Mesothelial cell of epicardium (in vitro differentiated cells): Measurements from ENCODE around the gene TUBA8. TPM values are rescaled to one million over a fixed set of nuclear protein-coding genes. Genes with fewer than 3 reads are reported as not detected.
"Not testable (repeated sequence)": the region's sequence is repeated elsewhere in the genome, so short reads cannot be mapped to it uniquely, and the experiment has no call there.

ENCODE experiments used
- DNase-seq, 2 experiments: peaks; one replicate each; pipeline ENCODE4 v3.0.0; 2021; ENCODE audit warnings: low spot score in 2 of 2; ENCODE audit not compliant: unreplicated experiment in 2 of 2
- H3K27ac Mint-ChIP-seq: 2 replicates; pipeline ENCODE4 v1.8.0; 2021; ENCODE audit warnings: mixed read lengths
- H3K27me3 Mint-ChIP-seq: 2 replicates; pipeline ENCODE4 v1.8.0; 2021; ENCODE audit warnings: low read depth, mixed read lengths
- H3K36me3 Mint-ChIP-seq: 2 replicates; pipeline ENCODE4 v1.8.0; 2021; ENCODE audit warnings: mixed read lengths
- H3K4me1 Mint-ChIP-seq: 2 replicates; pipeline ENCODE4 v1.8.0; 2021; ENCODE audit warnings: mixed read lengths
- H3K4me3 Mint-ChIP-seq: 2 replicates; pipeline ENCODE4 v1.8.0; 2021; ENCODE audit warnings: mild to moderate bottlenecking, moderate library complexity, mixed read lengths
- H3K9me3 Mint-ChIP-seq: 2 replicates; pipeline ENCODE4 v1.8.0; 2021; ENCODE audit warnings: mixed read lengths
- total RNA-seq: library from RNA; stranded (reverse); gene quantifications from 3 replicates; pipeline ENCODE4 v1.2.1, GENCODE V29; 2021
- TF ChIP-seq, protein P1 (sequence below): fragments of 200-600 bp; sonication (generic); IDR thresholded peaks from one replicate; pipeline ENCODE4 v1.5.0; 2021; ENCODE audit warnings: antibody characterized with exemption; ENCODE audit not compliant: unreplicated experiment

TUBA8 gene
- 2.4 to 2.9 TPM (median 2.5 TPM) in 3 replicates for total RNA-seq

DNA sequence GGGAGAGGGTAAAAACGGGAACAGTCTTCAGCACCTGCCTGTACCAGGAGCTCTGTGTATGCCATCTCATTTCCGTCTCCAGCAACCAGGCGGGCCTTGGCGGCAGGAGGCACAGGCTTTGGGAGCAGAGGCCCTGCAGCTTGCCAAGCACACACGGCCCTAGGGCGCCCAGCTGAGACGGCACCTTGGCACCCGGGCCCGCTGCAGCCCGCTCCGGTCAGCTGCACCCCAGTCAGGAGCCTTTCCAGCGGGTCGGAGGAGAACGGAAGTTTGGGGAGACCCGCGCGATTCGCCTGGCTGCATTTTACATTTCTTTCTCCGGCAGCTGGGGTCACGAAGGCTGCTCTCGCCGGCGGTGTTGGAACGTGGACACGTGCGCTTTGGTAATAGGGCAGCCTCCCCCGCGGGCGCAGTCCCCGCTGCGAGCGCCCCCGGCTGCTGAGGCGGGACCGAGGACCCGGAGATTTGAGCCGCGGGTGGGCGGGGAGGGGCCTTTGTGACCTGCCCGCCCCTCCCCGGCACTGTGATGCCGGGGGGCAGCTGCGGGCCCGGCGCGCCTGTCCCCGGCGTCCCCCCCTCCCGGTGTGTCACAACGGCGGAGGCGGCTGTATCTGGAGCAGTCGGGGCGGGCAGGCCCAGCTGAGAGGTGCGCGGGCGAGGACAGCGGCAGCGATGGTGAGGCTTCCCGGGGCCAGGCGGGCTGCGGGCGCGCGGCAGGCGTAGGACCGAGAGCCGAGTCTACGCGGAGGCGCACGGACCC is at the start of gene TUBA8:
Gene TUBA8, plus strand, starts transcription at position 616 of the 760 bp plus-strand sequence. Its CDS starts 57 bp downstream, at position 673.
- TF ChIP-seq, protein P1, sequence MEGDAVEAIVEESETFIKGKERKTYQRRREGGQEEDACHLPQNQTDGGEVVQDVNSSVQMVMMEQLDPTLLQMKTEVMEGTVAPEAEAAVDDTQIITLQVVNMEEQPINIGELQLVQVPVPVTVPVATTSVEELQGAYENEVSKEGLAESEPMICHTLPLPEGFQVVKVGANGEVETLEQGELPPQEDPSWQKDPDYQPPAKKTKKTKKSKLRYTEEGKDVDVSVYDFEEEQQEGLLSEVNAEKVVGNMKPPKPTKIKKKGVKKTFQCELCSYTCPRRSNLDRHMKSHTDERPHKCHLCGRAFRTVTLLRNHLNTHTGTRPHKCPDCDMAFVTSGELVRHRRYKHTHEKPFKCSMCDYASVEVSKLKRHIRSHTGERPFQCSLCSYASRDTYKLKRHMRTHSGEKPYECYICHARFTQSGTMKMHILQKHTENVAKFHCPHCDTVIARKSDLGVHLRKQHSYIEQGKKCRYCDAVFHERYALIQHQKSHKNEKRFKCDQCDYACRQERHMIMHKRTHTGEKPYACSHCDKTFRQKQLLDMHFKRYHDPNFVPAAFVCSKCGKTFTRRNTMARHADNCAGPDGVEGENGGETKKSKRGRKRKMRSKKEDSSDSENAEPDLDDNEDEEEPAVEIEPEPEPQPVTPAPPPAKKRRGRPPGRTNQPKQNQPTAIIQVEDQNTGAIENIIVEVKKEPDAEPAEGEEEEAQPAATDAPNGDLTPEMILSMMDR: no peak
- Mint-ChIP-seq H3K27me3 (peaks cover 62% of the 10 kb centered on the region), H3K4me3 (peak within 1 kb of the TSS; percentile 65), H3K9me3 (peaks cover 9% of the 10 kb centered on the region), H3K36me3 (peaks cover 9% of the 10 kb centered on the region), H3K27ac (no peak within 1 kb of the TSS), H3K4me1 (peaks cover 11% of the 10 kb centered on the region)
- DNase-seq: peak in 1 of 2 experiments; percentile 66

- Mint-ChIP-seq H3K27ac (no peak overlapping the region), H3K36me3 (no peaks in the 10 kb centered on the region), H3K27me3 (peaks cover 6% of the 10 kb centered on the region), H3K4me1 (no peaks in the 10 kb centered on the region), H3K4me3 (no peak overlapping the region), H3K9me3 (no peaks in the 10 kb centered on the region)
- no peak for DNase-seq
- TF ChIP-seq, protein P1: no peak
These were observed 48.2 kb upstream of the TUBA8 start for GRCh38 chr22:18062421-18062820.

- Mint-ChIP-seq H3K9me3 (no peaks in the 10 kb centered on the region), H3K27ac (no peak overlapping the region), H3K36me3 (no peaks in the 10 kb centered on the region), H3K27me3 (peaks cover 8% of the 10 kb centered on the region), H3K4me3 (no peak overlapping the region), H3K4me1 (peaks cover 2% of the 10 kb centered on the region)
- no peak for DNase-seq
- TF ChIP-seq, protein P1: no peak
These were observed 47.3 kb upstream of the TUBA8 start for GRCh38 chr22:18063306-18063705.

GRCh38 chr22:18063715-18064114 is 46.9 kb upstream of the TUBA8 start:
- not testable (repeated sequence) for H3K4me3 Mint-ChIP-seq, H3K9me3 Mint-ChIP-seq

DNA sequence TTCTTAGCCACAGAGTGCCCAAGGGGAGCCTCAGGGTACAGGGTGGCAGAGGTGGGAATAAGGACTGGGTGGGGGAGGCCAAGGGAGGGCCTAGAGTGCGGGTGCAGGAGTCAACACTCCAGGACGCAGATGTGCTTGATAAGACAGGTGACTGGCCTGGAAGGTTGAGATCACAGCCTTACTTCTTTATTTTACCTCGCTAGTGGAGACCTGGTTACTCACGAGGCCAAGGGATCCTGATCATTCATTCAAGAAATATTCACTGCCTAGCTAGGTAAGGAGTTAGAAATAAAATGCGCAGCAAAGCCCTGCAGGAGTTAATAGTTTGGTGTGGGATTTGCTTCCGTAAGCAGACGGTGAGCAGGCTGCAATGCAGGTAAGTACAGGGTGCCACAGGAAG is 46.0 kb upstream of the TUBA8 start:
- Mint-ChIP-seq H3K36me3 (no peaks in the 10 kb centered on the region), H3K9me3 (no peaks in the 10 kb centered on the region), H3K4me3 (no peak overlapping the region), H3K27me3 (peaks cover 8% of the 10 kb centered on the region), H3K27ac (no peak overlapping the region), H3K4me1 (peaks cover 4% of the 10 kb centered on the region)
- TF ChIP-seq, protein P1: no peak
- no peak for DNase-seq

More at GRCh38 chr22:18063715-18064114, 46.9 kb upstream of the TUBA8 start:
- not testable (repeated sequence) for H3K27me3 Mint-ChIP-seq, H3K27ac Mint-ChIP-seq, H3K4me1 Mint-ChIP-seq, DNase-seq, H3K36me3 Mint-ChIP-seq

GRCh38 chr22:18065256-18065655 is 45.4 kb upstream of the TUBA8 start:
- H3K4me3 Mint-ChIP-seq: no peak overlapping the region
- TF ChIP-seq, protein P1: peak; percentile 14
- H3K9me3 Mint-ChIP-seq: no peaks in the 10 kb centered on the region
- DNase-seq: no peak
- no peak overlapping the region for H3K27ac Mint-ChIP-seq
- peaks cover 8% of the 10 kb centered on the region for H3K27me3 Mint-ChIP-seq
- no peaks in the 10 kb centered on the region for H3K36me3 Mint-ChIP-seq
- peaks cover 4% of the 10 kb centered on the region for H3K4me1 Mint-ChIP-seq
